ENCODE data around the gene CLEC16A.
"Not testable (repeated sequence)": the region's sequence is repeated elsewhere in the genome, so short reads cannot be mapped to it uniquely, and the experiment has no call there.

The CLEC16A gene

DNA sequence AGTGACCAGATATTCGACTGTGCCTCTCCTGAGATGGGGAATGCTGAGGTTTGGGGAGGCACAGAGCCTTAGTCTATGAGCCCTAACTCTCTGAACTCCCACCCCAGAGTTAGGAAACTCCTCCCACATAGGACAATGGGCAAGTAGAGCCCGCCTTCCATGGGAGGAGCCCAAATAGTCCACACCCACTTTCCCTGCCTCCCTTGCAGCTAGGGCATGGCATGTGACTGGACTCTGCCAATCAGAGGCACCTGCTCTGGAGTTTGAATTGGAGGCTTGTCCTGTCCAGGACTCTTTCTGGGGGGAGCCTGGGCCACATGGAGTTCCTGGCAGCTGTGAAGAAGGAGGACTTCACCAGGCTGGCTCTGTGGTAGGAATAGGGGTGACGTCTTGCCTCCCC is 263.3 kb downstream of the CLEC16A start:
- no peak for DNase-seq

DNA sequence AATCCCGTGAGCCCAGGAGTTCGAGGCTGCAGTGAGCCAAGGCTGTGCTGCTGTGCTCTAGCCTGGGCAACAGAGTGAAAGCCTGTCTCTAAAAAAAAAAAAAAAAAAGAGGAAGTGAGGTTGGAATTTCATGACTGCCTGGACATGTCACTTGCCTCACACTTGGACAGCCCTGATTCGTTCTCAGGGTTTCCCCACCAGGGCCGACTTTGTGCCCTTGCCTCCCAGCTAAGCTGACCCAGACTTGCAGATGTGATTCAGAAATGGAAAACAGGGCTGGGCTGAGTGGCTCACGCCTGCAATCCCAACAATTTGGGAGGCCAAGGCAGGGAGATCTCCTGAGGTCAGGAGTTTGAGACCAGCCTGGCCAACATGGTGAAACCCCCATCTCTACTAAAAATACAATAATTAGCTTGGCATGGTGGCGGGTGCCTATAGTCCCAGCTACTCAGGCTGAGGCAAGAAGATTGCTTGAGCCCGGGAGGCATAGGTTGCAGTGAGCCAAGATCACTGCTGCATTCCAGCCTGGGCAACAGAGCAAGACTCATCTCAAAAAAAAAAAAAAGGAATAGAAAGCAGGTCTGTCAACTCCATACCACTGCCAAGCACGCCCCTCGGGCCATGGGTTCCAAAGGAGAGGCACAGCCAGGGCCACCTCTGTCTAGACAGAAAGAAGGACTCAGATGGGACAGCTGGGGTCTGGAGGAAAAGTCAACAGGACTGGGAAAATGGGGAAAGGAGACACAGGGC is 264.7 kb downstream of the CLEC16A start:
- DNase-seq: no peak

DNA sequence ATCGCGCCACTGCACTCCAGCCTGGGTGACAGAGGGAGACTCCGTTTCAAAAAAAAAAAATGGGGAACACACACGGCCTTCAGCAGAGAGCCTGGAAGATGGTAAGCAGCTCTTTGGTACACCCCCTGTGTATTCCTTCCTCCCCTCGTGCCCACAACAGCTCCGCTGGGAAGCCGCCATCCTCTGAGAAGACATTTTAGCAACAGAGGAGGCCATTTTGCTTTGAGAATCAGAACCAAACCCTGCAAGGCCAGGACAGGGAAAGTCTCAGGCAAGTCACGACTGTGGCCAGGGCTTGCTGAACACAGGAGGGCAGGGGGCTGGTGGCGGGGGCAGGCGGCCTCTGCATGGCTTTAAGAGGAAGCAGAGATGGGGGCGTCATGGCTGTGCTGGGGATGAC is 265.9 kb downstream of the CLEC16A start:
- no peak for DNase-seq

DNA sequence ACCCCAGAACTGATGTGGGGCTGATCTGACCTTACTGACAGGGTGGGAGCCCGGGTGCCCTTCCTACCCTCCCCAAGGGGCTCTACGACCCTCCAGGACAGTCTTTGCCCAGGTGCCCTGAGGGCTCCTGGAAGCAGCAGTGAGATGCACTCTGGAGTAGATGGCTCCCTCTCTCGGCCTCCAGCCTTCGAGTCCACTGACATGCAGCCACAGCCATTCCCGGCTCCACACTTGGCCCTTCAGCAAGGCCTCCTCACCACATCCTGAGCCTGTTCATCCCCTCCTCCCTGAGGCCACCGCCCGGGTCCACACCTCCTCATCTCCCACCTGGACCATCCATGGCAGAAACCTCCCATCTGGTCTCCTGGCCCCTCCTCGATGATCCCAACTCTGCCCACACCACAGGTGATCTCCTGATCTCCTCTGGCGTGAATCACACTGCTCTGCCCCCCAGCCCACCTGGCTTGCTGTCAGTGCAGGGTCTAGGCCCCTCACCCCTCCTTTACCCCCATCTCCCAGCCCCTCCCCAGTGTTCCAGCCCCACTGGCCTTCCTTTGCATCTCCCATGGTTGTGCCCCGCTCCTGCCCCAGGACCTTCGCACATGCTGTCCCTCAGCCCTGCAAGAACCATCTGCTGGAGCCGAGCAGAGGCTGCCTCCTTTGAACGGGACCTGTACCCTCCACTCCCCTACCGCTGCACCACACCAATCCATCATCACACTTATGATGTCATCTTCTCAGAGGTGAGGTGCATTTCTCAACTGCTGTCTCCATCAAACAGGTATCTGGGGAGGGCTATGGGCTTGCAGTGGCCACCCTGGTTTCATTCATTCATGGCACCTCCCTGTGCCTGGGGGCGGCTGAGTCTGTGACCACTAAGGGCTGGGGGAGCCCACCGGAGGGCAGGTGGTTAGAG is 267.0 kb downstream of the CLEC16A start:
- DNase-seq: no peak

DNA sequence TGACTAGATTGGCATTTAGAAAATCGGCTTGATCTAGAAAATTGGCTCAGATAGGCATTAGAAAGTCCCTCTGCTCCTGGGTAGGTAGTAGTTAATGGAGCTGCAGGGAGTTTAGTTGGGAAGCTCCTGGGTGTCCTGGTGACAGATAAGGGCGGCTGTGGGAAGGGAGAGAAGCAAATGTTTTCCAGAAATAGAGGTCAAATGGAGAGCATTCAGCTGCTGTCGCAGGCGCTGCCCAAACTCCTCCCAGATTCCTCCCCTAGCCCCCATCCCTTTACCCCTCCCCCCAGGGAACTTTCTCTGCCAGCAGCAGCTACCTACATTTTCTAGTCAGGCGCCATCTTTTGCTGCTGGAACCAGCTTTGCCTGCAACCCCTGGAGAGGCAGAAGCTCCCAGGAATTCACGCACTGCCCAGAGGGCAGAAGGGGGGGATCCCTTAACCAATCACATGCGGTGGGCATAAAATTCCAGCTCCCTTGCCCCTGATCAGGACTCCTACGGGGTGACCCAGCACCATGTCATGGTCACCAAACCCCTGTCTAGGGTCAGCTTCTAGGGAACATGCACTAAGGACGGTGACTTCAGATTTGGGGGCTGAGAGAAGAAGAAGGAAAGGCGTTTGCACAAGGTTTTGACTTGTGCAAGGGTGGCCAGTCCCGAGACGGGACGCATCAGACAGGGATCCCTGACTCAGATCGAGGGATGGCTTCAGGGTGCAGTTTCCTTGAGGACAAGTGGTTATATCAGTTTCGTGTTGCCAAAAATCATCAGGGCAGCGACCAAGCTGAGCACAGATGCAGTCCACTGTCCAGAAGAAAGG is 267.8 kb downstream of the CLEC16A start:
- no peak for DNase-seq

DNA sequence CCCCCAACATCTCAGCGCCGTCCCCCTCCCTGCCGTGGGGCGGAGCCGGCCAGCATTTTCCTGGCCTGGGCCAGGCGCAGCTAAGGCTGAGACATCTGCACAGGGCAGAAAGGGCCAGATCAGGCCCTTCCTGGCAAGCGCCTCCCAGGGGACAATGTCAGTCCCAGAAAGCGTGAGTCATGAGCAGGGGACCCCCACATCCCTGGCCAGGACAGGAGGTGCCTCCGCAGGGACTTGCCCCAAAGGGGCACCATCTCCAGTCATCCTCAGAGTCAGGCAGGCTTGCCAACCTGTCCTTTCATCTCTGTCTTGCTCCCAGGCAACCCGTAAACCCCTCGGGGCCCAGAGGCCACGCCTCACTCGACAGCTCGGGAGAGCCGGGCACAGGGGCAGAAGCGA is 268.4 kb downstream of the CLEC16A start:
- no peak for DNase-seq

DNA sequence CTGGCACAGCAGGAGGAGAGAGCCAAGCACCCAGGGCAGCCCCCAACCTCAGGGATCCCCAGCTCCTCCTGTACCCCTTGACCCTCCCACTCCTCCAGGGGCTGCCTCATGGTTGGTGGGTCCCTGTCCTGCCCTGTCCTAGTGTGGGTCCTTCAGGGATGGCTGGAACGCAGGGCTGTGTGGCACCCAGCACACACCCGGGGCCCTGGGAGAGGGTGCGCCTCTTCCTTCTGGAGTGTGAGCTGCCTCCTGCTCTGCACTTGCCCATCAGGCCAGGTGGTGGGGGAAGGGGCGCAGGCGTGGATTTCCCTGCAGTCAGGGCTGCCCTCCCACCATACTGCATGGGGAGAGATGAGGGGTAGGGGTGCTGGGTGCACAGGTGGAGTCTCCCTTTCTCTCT is 269.0 kb downstream of the CLEC16A start:
- no peak for DNase-seq

DNA sequence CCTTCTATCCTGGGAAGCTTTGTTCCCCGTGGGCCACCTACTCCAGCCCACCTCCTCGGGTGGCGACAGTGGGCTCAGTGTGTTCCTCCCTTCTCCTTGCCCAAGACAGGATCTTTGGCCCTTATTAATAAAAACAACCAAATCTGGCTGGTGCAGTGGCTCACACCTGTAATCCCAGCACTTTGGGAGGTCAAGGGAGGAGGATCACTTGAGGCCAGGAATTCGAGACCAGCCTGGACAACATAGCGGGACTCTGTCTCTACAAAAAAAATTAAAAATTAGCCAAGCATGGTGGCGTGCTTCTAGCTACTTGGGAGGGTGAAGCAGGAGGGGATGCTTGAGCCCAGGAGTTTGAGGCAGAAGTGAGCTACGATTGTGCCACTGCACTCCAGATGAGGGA is 269.4 kb downstream of the CLEC16A start:
- no peak for DNase-seq

DNA sequence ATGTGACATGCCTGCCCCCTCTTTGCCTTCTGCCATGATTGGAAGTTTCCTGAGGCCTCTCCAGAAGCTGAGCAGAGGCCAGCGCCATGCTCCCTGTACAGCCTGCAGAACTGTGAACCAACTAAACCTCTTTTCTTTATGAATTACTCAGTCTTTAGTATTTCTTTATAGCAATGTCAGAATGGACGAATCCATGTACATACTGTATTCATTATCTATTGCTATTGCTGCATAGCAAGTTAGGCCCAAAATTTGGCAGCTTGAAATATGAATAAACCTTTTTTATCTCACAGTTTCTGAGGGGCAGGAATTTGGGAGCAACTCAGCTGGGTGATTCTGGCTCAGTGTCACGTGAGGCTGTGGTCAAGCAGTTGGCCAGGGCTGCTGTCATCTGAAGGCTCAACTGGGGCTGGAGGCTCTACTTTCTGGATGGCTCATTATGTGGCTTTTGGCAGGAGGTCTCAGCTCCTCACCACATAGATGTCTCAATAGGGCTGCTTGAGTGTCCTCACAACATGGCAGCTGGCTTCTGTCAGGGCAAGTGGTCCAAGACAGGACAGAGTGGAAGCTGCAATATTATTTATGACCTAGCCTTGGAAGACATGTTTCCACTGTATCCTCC is 271.7 kb downstream of the CLEC16A start:
- DNase-seq: no peak

DNA sequence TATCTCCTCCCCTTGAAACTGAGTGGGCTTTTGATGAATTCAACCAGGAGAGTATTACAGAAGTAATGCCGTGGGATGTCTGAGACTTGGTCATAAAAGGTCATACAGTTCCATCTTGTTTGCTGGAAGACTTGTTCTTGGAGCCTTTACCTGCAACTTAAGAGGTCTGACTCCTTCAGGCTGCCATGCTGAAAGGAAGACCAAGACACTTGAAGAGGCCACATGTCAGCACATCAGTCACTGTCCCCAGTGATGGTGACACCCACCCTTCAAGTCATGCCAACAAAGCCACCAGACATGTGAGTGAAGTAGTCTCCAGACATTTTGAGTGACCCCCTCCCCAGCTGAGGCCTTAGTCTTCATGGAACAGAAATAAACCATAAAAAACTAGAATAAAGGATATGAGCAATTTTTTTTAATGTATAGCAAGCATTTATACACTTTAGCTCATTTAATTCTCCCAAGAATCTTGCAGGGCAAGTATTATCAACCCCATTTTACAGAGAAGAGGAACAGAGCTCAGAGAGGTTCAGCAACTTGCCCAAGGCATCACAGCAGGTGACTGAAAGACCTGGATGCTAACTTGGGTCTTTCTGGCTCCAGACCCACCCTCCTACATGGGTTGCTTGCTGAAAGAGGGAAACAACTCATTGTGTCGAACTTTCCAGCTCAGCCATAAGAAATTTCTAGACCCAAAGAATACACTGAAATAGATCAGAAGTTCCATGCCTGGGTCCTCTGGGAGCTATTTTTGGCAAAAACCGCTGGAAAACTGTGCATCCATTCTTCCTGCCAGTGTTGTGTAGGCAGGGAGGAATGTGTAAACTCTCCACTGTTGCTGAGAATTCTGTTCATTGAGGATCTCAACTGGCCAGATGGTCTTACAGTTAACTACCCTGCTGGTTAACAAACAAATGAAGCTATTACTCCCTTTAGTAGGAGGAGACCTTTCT is 273.6 kb downstream of the CLEC16A start:
- DNase-seq: no peak

DNA sequence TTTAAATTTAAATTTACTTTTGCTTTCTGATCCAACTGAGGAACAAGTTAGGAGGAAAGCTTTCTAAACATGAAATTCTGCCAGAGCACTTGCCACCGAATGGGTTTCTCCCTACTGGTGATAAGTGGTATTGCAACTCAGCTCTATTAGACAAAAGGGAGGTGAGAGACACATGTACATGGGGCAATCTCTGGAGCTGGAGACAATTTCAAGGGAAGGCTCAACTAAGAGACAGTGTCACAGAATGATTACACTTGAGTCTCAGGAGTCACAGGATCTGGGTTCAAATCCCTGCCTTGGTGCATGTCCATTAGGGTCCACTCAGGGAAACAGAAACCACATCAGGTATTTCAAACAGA is 274.2 kb downstream of the CLEC16A start:
- no peak for DNase-seq

DNA sequence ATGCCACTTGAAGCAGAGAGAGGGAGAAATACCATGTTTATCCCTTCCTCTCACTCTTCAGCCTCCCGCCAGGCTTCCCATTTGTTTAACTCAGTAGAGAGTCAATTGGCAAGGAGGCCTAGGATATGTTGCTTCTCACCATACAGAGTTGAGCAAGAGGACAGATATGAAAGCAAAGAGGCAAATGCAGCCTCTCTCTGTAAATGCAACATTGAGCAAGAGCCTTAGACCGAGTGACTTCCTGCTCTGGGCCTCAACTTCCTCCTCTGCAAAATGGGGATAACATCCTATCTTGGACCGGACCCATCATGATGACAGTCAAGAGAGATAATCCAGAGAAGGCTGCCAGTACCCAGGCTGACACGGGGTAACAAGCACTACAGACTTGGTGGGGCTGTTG is 274.8 kb downstream of the CLEC16A start:
- DNase-seq: no peak

DNA sequence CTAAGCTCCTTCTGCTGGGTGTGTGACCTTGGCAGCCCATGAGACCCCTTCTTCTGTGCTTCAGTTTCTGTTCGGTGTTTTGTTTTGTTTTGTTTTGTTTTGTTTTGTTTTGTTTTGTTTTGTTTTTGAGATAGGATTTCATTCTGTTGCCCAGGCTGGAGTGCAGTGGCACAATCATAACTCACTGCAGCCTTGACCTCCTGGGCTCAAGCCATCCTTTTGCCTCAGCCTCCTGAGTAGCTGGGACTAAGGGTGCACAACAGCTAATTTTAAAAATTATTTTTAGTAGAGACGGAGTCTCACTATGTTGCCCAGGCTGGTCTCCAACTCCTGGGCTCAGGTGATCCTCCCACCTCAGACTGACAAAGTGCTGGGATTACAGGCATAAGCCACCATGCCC is 276.1 kb downstream of the CLEC16A start:
- DNase-seq: not testable (repeated sequence)

DNA sequence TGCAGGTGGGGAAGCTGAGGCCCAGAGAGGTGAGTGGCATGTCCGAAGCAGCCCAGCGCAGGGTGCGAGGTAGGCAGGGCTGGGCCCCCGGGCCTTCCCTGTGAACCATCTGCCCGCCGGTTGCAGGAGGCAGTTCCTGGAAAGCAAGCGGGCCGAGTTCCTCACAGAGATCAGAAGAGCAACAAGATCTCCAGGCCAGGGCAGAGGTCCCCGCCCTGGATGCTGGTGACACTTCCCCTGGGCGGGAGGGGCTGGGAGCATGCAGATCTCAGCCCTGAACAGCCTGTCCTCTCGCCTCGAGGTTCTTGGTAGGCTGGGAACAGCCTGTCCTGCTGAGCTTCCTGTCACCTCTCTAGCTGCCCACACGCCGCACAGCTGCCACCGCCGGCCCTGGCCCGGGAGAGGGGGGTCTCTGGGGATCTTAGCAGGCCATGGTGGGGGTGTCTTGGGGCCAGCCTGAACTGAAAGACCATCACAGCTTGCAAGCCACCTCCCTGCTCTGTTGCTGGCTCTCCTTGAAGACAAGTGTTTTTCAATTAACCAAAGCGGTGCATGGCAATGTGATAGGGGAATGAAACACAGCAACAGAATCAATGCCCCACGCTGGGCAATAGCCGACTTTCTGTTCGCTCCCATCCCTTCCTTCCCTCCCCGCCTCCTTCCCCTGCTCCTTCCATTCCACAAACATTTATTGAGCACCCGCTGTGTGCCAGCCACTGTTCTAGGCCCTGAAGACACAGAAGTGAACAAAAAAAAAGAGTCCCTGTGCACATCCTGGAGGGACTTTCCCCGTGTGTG is 279.9 kb downstream of the CLEC16A start:
- no peak for DNase-seq

DNA sequence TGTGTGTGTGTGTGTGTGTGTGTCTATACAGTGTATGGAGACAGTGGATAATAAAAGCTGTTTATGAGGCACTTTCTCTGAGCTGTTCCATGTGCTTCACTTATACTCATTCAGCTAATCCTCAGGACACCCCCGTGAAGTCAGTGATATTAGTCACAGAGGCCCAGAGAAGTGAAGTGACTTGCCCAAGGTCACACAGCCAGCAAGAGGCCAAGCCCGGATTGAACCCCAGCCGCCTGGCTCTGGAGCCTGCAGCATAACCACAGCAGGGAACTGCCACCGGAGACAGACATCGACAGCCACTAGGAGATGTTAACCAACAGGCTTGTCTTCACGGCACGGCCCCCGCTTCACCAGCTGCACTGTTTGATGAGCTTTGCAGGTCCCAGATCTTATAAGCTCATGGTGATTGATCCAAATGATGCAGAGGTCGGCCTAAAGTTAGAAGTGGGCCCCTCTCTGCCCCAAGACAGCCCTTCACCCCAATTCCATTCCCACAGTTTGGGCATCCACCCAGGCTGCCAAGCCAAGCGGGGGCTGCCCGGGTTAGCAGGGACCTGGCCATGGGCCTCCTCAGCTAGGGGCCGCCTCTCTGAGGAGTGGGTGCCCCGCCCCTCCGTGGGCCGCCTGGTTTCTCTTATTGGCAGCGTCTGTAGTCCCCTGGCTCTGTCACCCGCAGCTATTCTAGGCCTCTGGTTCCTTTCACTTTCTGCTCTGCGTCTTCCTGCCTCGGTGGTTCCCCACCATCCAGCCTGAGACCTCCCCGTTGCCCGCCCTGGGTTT is 280.7 kb downstream of the CLEC16A start:
- no peak for DNase-seq

DNA sequence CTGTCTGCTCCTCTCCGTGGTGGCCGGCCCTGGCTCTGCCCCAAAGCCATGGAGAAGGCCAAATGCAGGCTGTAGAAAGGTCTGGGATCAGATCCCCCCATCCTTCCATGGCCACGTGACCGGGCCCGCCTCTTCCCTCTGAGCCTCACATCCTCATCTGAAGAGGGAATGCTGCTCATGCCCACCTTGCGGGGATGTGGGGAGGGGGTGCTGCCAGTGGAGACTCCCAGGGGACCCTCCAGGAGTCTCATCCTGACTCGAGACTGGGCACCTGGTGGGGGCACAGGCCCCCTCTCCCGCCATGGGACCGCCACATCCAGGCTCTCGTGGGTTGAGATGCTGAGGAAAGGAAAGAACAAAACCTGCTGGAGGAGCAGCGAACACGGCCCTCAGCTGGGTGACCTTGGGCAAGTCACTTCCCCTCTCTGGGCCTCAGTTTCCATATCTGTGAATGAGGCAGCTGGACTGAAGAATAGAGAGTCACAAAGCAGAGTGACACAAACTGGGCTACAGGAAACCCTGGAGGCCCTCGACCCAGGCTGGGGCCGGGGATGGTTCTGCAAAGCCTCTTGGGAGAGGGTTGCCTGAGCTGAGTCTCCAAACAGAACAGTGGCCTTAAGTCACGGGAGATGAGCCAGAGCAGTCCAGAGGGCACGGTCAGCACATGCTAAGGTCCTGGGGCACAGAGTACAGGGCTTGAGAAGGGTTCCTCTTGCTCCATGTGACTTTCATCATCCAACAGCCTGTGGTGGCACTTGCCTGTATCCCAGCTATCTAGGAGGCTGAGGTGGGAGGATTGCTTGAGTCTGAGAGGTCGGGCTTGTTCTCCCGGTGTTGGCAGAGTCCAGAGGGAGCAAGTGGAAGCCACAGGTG is 281.5 kb downstream of the CLEC16A start:
- DNase-seq: no peak

DNA sequence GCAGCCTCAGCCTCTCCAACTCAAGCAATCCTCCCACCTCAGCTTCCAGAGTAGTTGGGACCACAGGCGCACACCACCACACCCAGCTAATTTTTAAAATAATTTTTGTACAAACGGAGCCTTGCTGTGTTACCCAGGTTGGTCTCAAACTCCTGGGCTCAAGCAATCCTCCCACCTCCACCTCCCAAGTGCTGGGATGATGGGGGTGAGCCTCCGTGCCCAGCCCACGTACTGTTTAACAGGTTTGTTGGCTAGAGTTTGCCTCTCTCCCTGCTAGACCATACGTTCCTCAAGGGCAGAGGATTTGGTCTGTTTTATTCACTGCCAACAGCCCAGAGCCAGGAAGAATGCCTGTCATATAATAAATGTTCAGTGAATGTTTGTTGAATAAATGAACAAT is 285.1 kb downstream of the CLEC16A start:
- no peak for DNase-seq

DNA sequence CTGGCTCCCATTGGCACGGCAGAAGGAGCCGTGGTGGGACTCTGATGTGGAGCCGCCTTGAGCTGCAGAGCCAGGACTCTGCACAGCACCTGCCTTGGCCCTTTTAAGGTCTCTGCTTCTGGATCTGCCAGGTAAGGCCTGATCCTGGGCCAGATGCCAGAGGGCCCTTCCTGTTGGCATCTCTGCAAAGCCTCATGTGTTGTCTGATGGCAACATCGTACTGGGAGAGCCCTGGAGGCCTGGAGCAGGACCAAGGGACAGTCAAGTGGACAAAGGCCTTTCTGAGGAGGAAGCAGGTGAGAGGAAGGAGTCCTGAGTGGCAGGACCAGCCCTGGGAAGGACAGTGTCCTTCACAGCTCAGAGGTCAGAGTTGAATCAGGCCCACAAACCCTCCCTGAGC is 285.5 kb downstream of the CLEC16A start:
- no peak for DNase-seq

DNA sequence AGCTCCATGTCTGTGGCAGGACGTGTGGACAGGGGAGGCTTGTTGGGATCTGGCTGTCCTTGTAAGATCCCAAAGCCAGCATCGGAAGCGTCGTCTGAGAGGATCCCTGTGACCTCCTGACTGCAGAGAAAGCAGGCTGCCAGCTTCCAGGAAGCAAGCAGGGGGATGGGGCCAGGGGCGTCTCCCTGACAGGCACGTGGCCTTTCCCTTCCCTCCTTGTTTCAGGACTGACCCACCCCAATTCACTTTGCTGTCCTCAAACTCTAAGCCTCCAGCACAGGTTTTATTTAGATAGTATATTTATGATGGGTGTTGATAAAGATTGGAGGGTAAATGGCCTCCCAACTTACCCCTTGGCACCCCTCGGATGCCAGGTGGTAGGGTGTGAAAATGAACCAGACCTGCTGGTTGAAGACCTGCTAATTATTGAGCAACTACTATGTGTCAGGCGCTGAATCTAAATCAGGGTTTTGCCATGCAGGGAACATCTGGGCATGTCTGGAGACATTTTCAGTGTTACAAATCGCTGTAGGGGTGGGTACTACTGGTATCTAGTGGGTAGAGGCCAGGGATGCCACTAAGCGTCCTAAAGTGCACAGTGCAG is 287.1 kb downstream of the CLEC16A start:
- DNase-seq: no peak

Data from cortex of kidney (tissue), 1 donor.